OCI-LY7 (cell line): Measurements from ENCODE around the gene DDX43.

Experiments used
- CTCF ChIP-seq: fragments of 200-600 bp; sonication (generic); conservative IDR thresholded peaks from 2 replicates; pipeline ENCODE4 v1.5.1; 2014; ENCODE audit warnings: mild to moderate bottlenecking, antibody characterized with exemption, low read length, moderate library complexity, mixed read lengths
- EZH2phosphoT487 ChIP-seq: fragments of 200-600 bp; sonication (generic); IDR thresholded peaks from 2 replicates; pipeline ENCODE4 v1.6.1; 2018; ENCODE audit warnings: low read depth, borderline replicate concordance, mild to moderate bottlenecking, mixed run types, antibody characterized with exemption, low read length, moderate library complexity, mixed read lengths

- peak; percentile 51 for TF ChIP-seq CTCF
- no peak for TF ChIP-seq EZH2phosphoT487
These were observed 5.7 kb upstream of the DDX43 start for GRCh38 chr6:73388800-73389512.
